ENCODE results near the gene GNAI2. TPM values are rescaled to one million over a fixed set of nuclear protein-coding genes. Genes with fewer than 3 reads are reported as not detected.

Gene GNAI2
- total and polyA plus RNA-seq, 12 donors, result 107 to 270 (median 146) TPM

- peaks cover 22 to 59% (median 52%) of the 10 kb centered on the region in 9 donors for H3K4me1 ChIP-seq
- H3K27ac ChIP-seq, result peak overlapping the region; percentile 66 to 95 (median 94)
- ATAC-seq (no peak), DNase-seq (no peak)
- intact Hi-C loops (cut with DNase I), result loop anchor here in 2 of 10 donors (1.0 to 5.0 kb wide), 2 partner anchors 19 to 35 kb away; no protein-coding TSS in a partner anchor
- TF ChIP-seq CTCF (IDR thresholded peaks at IDR 0.05), result no peak
- no peaks in the 10 kb centered on the region for H3K9me3 ChIP-seq
- peaks cover 0 to 15% (median 0%) of the 10 kb centered on the region in 9 donors for H3K36me3 ChIP-seq
- no peaks in the 10 kb centered on the region for H3K27me3 ChIP-seq
- H3K4me3 ChIP-seq, result peak overlapping the region; percentile 45 to 82 (median 56)
- 72 to 85% methylated on average over 32 of the region's 32 CpGs for WGBS, 2 donors
These were observed 66.3 kb downstream of the GNAI2 start for GRCh38 chr3:50302095-50303012.

- ATAC-seq (peak; percentile 32 to 69 (median 56)), DNase-seq (peak; percentile 90 to 91)
- WGBS, 2 donors, result 26 to 33% methylated on average over 14 of the region's 14 CpGs
- Histone ChIP-seq H3K4me1 (peaks cover 20 to 53% (median 45%) of the 10 kb centered on the region in 9 donors), H3K27me3 (no peaks in the 10 kb centered on the region), H3K27ac (peak within 1 kb of the TSS; percentile 66 to 95 (median 94)), H3K36me3 (peaks cover 0 to 12% (median 0%) of the 10 kb centered on the region in 9 donors), H3K4me3 (peak within 1 kb of the TSS; percentile 45 to 82 (median 56)), H3K9me3 (no peaks in the 10 kb centered on the region)
- peak in 7 of 9 donors; percentile 22 to 60 (median 31) for TF ChIP-seq CTCF (IDR thresholded peaks at IDR 0.05)
- intact Hi-C loops (cut with DNase I), result loop anchor here in 2 of 10 donors (1.0 to 5.0 kb wide), 2 partner anchors 18 to 34 kb away; no protein-coding TSS in a partner anchor
These were observed 67.2 kb downstream of the GNAI2 start, which contains the start of gene HYAL1 for GRCh38 chr3:50303013-50303815. Gene HYAL1 (minus strand): TSS chr3:50303574. CDS start chr3:50302956, 618 bp downstream.

- peaks cover 0 to 16% (median 0%) of the 10 kb centered on the region in 9 donors for H3K36me3 ChIP-seq
- ATAC-seq (no peak), DNase-seq (no peak)
- peak overlapping the region in 1 of 10 donors; percentile 26 for H3K27ac ChIP-seq
- no peak overlapping the region for H3K4me3 ChIP-seq
- no peak for TF ChIP-seq CTCF (IDR thresholded peaks at IDR 0.05)
- intact Hi-C loops (cut with DNase I), result loop anchor here in 1 of 10 donors (5.0 kb wide), 1 partner anchor 33 kb away; no protein-coding TSS in a partner anchor
- H3K9me3 ChIP-seq, result peaks cover 0 to 7% (median 0%) of the 10 kb centered on the region in 11 donors
- H3K4me1 ChIP-seq, result peaks cover 14 to 44% (median 38%) of the 10 kb centered on the region in 9 donors
- no peaks in the 10 kb centered on the region for H3K27me3 ChIP-seq
These were observed 68.6 kb downstream of the GNAI2 start for GRCh38 chr3:50304601-50305000.

Small RNA genes within 50 kb of the gene (microRNA-seq; reads per million reads assigned to microRNA genes)
- gene MIR5787, result 0 reads per million in 2 donors

Other genes with a start within 250 kb of the GNAI2 start
- 10 to 100 TPM; 46.9 to 67.0 (median 56.8) TPM for gene RBM5, start 147.3 kb upstream of the GNAI2 start, total RNA-seq
- 10 to 100 TPM; 30.2 to 86.3 TPM for gene RBM5, start 147.3 kb upstream of the GNAI2 start, polyA plus RNA-seq
- gene SEMA3F, start 80.9 kb upstream of the GNAI2 start, total RNA-seq, result 10 to 100 TPM in 5 of 10 donors, 1 to 10 TPM in 5; 5.1 to 37.2 (median 10.2) TPM
- gene SEMA3F, start 80.9 kb upstream of the GNAI2 start, polyA plus RNA-seq, result 10 to 100 TPM; 15.1 to 21.3 TPM
- not detected for gene GNAT1, start 44.6 kb upstream of the GNAI2 start, total RNA-seq
- gene GNAT1, start 44.6 kb upstream of the GNAI2 start, polyA plus RNA-seq, result not detected
- 10 to 100 TPM in 7 of 10 donors, 1 to 10 TPM in 3; 6.2 to 16.4 (median 11.2) TPM for gene SLC38A3, start 30.9 kb upstream of the GNAI2 start, total RNA-seq
- 10 to 100 TPM in 1 of 2 donors, 1 to 10 TPM in 1; 1.4 to 11.8 TPM for gene SLC38A3, start 30.9 kb upstream of the GNAI2 start, polyA plus RNA-seq
- 10 to 100 TPM; 14.9 to 28.8 (median 21.9) TPM for gene SEMA3B, start 32.9 kb downstream of the GNAI2 start, total RNA-seq
- 10 to 100 TPM; 21.2 to 46.7 TPM for gene SEMA3B, start 32.9 kb downstream of the GNAI2 start, polyA plus RNA-seq
- 10 to 100 TPM; 13.2 to 45.2 (median 33.2) TPM for gene LSMEM2, start 42.9 kb downstream of the GNAI2 start, total RNA-seq
- gene LSMEM2, start 42.9 kb downstream of the GNAI2 start, polyA plus RNA-seq, result 10 to 100 TPM in 1 of 2 donors, 1 to 10 TPM in 1; 1.9 to 26.3 TPM
- 10 to 100 TPM; 45.3 to 96.2 (median 54.1) TPM for gene IFRD2, start 56.2 kb downstream of the GNAI2 start, total RNA-seq
- gene IFRD2, start 56.2 kb downstream of the GNAI2 start, polyA plus RNA-seq, result 100 to 1,000 TPM in 1 of 2 donors, 10 to 100 TPM in 1; 88.1 to 123 TPM
- gene HYAL3, start 63.2 kb downstream of the GNAI2 start, total RNA-seq, result 1 to 10 TPM in 8 of 10 donors, under 1 TPM in 2; 0.80 to 3.0 (median 1.9) TPM
- 1 to 10 TPM; 2.0 to 2.8 TPM for gene HYAL3, start 63.2 kb downstream of the GNAI2 start, polyA plus RNA-seq
- gene NAA80, start 63.2 kb downstream of the GNAI2 start, total RNA-seq, result 10 to 100 TPM in 1 of 10 donors, 1 to 10 TPM in 9; 7.7 to 11.1 (median 8.2) TPM
- gene NAA80, start 63.2 kb downstream of the GNAI2 start, polyA plus RNA-seq, result 10 to 100 TPM in 1 of 2 donors, 1 to 10 TPM in 1; 6.4 to 13.5 TPM
- gene HYAL1, start 67.4 kb downstream of the GNAI2 start, total RNA-seq, result 100 to 1,000 TPM in 1 of 10 donors, 10 to 100 TPM in 9; 48.8 to 120 (median 66.7) TPM
- 10 to 100 TPM; 41.0 to 70.5 TPM for gene HYAL1, start 67.4 kb downstream of the GNAI2 start, polyA plus RNA-seq
- gene HYAL2, start 86.5 kb downstream of the GNAI2 start, total RNA-seq, result 10 to 100 TPM; 25.1 to 94.0 (median 35.2) TPM
- 100 to 1,000 TPM in 1 of 2 donors, 10 to 100 TPM in 1; 86.5 to 135 TPM for gene HYAL2, start 86.5 kb downstream of the GNAI2 start, polyA plus RNA-seq
- gene TUSC2, start 92.0 kb downstream of the GNAI2 start, total RNA-seq, result 10 to 100 TPM; 23.7 to 34.9 (median 26.9) TPM
- gene TUSC2, start 92.0 kb downstream of the GNAI2 start, polyA plus RNA-seq, result 10 to 100 TPM; 27.4 to 59.1 TPM
- 10 to 100 TPM in 8 of 10 donors, 1 to 10 TPM in 2; 9.9 to 17.8 (median 11.9) TPM for gene RASSF1, start 104.6 kb downstream of the GNAI2 start, total RNA-seq
- 10 to 100 TPM; 22.1 to 59.8 TPM for gene RASSF1, start 104.6 kb downstream of the GNAI2 start, polyA plus RNA-seq
- under 1 TPM in 3 of 10 donors, not detected in 7; 0.15 to 0.65 (median 0.22) TPM for gene ZMYND10, start 109.5 kb downstream of the GNAI2 start, total RNA-seq
- gene ZMYND10, start 109.5 kb downstream of the GNAI2 start, polyA plus RNA-seq, result under 1 TPM; 0.20 to 0.88 TPM
- 10 to 100 TPM; 13.0 to 23.6 (median 16.3) TPM for gene NPRL2, start 114.6 kb downstream of the GNAI2 start, total RNA-seq
- 10 to 100 TPM; 15.5 to 29.8 TPM for gene NPRL2, start 114.6 kb downstream of the GNAI2 start, polyA plus RNA-seq
- gene CYB561D2, start 114.7 kb downstream of the GNAI2 start, total RNA-seq, result 10 to 100 TPM in 1 of 10 donors, 1 to 10 TPM in 9; 3.9 to 10.9 (median 5.6) TPM
- 10 to 100 TPM in 1 of 2 donors, 1 to 10 TPM in 1; 8.1 to 21.8 TPM for gene CYB561D2, start 114.7 kb downstream of the GNAI2 start, polyA plus RNA-seq
- 10 to 100 TPM; 18.7 to 32.8 (median 24.2) TPM for gene TMEM115, start 123.3 kb downstream of the GNAI2 start, total RNA-seq
- 10 to 100 TPM; 18.1 to 47.6 TPM for gene TMEM115, start 123.3 kb downstream of the GNAI2 start, polyA plus RNA-seq

Data from heart right ventricle (tissue), 16 donors.